ENCODE results near the gene HTRA3.

DNA sequence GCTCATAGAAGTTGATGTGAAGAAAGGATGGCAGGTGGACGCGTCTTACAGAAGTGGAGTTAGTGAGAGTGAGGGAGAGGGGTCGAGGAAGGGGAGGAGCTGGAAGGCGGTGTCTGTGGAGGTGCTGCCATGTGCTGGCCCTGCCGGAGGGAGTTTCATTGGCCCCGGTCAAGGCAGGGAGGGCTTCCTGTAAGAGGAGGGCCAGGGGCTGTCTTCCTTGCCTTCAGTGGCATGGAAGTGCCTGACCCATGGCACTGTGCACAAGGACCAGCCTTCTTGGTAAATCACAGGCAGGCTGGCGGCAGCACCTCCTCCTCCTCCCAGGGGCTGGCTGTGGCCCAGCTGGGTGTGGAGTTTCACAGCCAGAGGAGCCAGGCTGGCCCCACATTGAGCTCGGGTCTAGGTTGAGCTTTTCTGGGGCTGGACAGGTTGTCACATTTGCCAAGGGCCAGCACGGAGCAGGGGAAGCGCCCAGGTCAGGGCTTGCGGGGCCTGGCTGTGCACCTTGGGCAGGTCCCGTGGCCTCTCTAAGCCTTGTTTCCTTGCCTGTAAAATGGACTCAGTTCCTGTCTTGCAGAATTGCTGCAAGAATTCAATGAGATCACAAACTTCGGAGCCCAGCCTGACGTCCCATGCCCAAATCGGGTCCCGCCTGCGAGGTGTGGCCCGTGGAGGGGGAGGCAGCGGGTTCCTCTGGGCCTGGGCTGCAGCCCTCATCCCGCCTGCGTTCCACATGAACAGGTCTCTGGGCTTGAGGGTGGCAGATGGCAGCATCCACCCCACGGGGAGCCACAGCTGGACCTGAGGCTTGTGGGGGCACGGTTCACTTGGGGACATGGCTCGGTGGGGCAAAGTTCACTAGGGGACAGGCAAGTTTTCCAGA is 7.0 kb downstream of the HTRA3 start:
- TF ChIP-seq CTCF (IDR thresholded peaks at IDR 0.05; ENCODE audit: insufficient read depth, low read depth, low read length) (no peak), EZH2 (IDR thresholded peaks at IDR 0.05; ENCODE audit: insufficient read depth, low read length) (no peak)

All from astrocyte (in vitro differentiated cells and primary cell).